Osteocyte (in vitro differentiated cells): ENCODE data around the gene CYFIP2. TPM values are rescaled to one million over a fixed set of nuclear protein-coding genes. Genes with fewer than 3 reads are reported as not detected.
A peak's percentile ranks its signal among the peaks of the same experiment; 100 is the strongest.

Experiments
- DNase-seq: peaks from one replicate; pipeline ENCODE4 v3.0.0; 2021; ENCODE audit warnings: mixed read lengths; ENCODE audit not compliant: unreplicated experiment; ENCODE audit errors: extremely low spot score
- H3K27ac Mint-ChIP-seq: one replicate; pipeline ENCODE4 v1.8.0; 2021; ENCODE audit warnings: mild to moderate bottlenecking, mixed read lengths; ENCODE audit not compliant: unreplicated experiment
- H3K27me3 Mint-ChIP-seq: one replicate; pipeline ENCODE4 v1.8.0; 2021; ENCODE audit warnings: mixed read lengths; ENCODE audit not compliant: unreplicated experiment
- H3K36me3 Mint-ChIP-seq: one replicate; pipeline ENCODE4 v1.8.0; 2021; ENCODE audit warnings: mixed read lengths; ENCODE audit not compliant: unreplicated experiment
- H3K4me1 Mint-ChIP-seq: one replicate; pipeline ENCODE4 v1.8.0; 2021; ENCODE audit warnings: mixed read lengths; ENCODE audit not compliant: unreplicated experiment
- H3K4me3 Mint-ChIP-seq: one replicate; pipeline ENCODE4 v1.8.0; 2021; ENCODE audit warnings: mild to moderate bottlenecking, moderate library complexity, mixed read lengths; ENCODE audit not compliant: unreplicated experiment
- H3K9me3 Mint-ChIP-seq: one replicate; pipeline ENCODE4 v1.8.0; 2021; ENCODE audit warnings: mixed read lengths; ENCODE audit not compliant: unreplicated experiment
- CTCF ChIP-seq: fragments of 200-600 bp; sonication (generic); IDR thresholded peaks from 2 replicates; pipeline ENCODE4 v1.5.0; 2021; ENCODE audit warnings: antibody characterized with exemption, mild to moderate bottlenecking, moderate library complexity
- total RNA-seq: library from RNA; stranded (reverse); gene quantifications from 2 replicates; pipeline ENCODE4 v1.2.1, GENCODE V29; 2021

CYFIP2 gene
- total RNA-seq, 1 donor from 2014 or later, result 26.4 TPM

GRCh38 chr5:157357823-157358222, 91.9 kb downstream of the CYFIP2 start:
- no peak for TF ChIP-seq CTCF
- H3K27me3 Mint-ChIP-seq, result no peaks in the 10 kb centered on the region
- H3K4me3 Mint-ChIP-seq, result no peak overlapping the region
- no peak for DNase-seq
- H3K4me1 Mint-ChIP-seq, result peaks cover 14% of the 10 kb centered on the region
- H3K9me3 Mint-ChIP-seq, result no peaks in the 10 kb centered on the region
- no peak overlapping the region for H3K27ac Mint-ChIP-seq
- H3K36me3 Mint-ChIP-seq, result peaks cover 11% of the 10 kb centered on the region

- no peak overlapping the region for H3K27ac Mint-ChIP-seq
- H3K9me3 Mint-ChIP-seq, result no peaks in the 10 kb centered on the region
- H3K36me3 Mint-ChIP-seq, result peaks cover 11% of the 10 kb centered on the region
- DNase-seq, result no peak
- H3K4me3 Mint-ChIP-seq, result no peak overlapping the region
- no peak for TF ChIP-seq CTCF
- no peaks in the 10 kb centered on the region for H3K27me3 Mint-ChIP-seq
- peaks cover 14% of the 10 kb centered on the region for H3K4me1 Mint-ChIP-seq
Measured at GRCh38 chr5:157358871-157359270, 92.9 kb downstream of the CYFIP2 start.

GRCh38 chr5:157359356-157360055, 93.6 kb downstream of the CYFIP2 start:
- no peak for DNase-seq
- H3K9me3 Mint-ChIP-seq, result no peaks in the 10 kb centered on the region
- H3K4me3 Mint-ChIP-seq, result no peak overlapping the region
- peaks cover 14% of the 10 kb centered on the region for H3K4me1 Mint-ChIP-seq
- H3K27ac Mint-ChIP-seq, result peak overlapping the region; percentile 8
- no peak for TF ChIP-seq CTCF
- no peaks in the 10 kb centered on the region for H3K27me3 Mint-ChIP-seq
- peaks cover 11% of the 10 kb centered on the region for H3K36me3 Mint-ChIP-seq

GRCh38 chr5:157362012-157362411, 96.1 kb downstream of the CYFIP2 start:
- peaks cover 24% of the 10 kb centered on the region for H3K4me1 Mint-ChIP-seq
- H3K36me3 Mint-ChIP-seq, result peaks cover 11% of the 10 kb centered on the region
- no peak for DNase-seq
- H3K27me3 Mint-ChIP-seq, result no peaks in the 10 kb centered on the region
- H3K4me3 Mint-ChIP-seq, result no peak overlapping the region
- H3K27ac Mint-ChIP-seq, result no peak overlapping the region
- no peak for TF ChIP-seq CTCF
- no peaks in the 10 kb centered on the region for H3K9me3 Mint-ChIP-seq

- no peak for TF ChIP-seq CTCF
- Mint-ChIP-seq H3K4me1 (peaks cover 29% of the 10 kb centered on the region), H3K36me3 (peaks cover 11% of the 10 kb centered on the region), H3K9me3 (no peaks in the 10 kb centered on the region), H3K4me3 (no peak overlapping the region), H3K27me3 (no peaks in the 10 kb centered on the region), H3K27ac (no peak overlapping the region)
- no peak for DNase-seq
Measured at GRCh38 chr5:157362502-157362901, 96.6 kb downstream of the CYFIP2 start.
